ENCODE measurements around the gene CFAP210.

The CFAP210 gene

DNA sequence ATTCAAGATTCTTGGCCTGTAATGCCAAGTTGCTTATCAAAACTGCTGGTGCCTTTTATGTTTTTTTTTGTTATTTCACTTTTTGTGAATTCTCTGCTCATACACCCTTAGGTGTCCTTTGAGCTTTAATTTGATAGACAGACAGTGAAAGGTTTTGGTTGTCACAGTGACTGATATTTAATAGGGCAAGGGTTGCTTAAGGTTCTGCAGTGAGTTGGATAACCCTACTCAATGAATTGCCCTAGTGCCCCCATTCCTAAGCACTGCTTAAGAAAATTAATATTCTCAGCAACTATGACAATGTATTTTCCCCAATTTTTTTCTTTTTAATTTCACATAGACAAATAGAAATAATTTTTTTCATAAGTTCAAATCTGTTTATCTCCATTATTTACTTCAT, 94.6 kb downstream of the CFAP210 start:
- H3K4me1 ChIP-seq (ENCODE audit: control insufficient read depth, insufficient read depth, low read length), result no peaks in the 10 kb centered on the region
- H3K27ac ChIP-seq (ENCODE audit: extremely low read depth, low read depth, low read length), result no peak overlapping the region
- H3K36me3 ChIP-seq (ENCODE audit: control insufficient read depth in 2 of 2, insufficient read depth in 1 of 2, low read length in 2 of 2), result peaks cover 5 to 9% of the 10 kb centered on the region in 2 experiments; a peak in 2 of 3 replicates
- TF ChIP-seq SCRT1 (tag by site-specific recombination; IDR thresholded peaks at IDR 0.05; ENCODE audit: borderline replicate concordance) (no peak), ZBTB21 (tag by site-specific recombination; IDR thresholded peaks at IDR 0.05) (no peak), ZBTB6 (tag by site-specific recombination; IDR thresholded peaks at IDR 0.05) (no peak), ZNF830 (tag by site-specific recombination; IDR thresholded peaks at IDR 0.05; ENCODE audit: low read depth) (no peak), ZNF214 (tag by site-specific recombination; IDR thresholded peaks at IDR 0.05; ENCODE audit: borderline replicate concordance) (no peak), ZFHX2 (tag by site-specific recombination; conservative IDR thresholded peaks at IDR 0.05) (no peak), ZEB2 (tag by site-specific recombination; IDR thresholded peaks at IDR 0.05) (no peak), ZNF768 (tag by site-specific recombination; IDR thresholded peaks at IDR 0.05) (no peak), ZNF791 (tag by site-specific recombination; IDR thresholded peaks at IDR 0.05) (no peak), ZBTB10 (tag by site-specific recombination; IDR thresholded peaks at IDR 0.05) (no peak), ZNF354C (tag by site-specific recombination; IDR thresholded peaks at IDR 0.05; ENCODE audit: borderline replicate concordance, low read depth) (no peak)
- TF ChIP-seq, protein P1, sequence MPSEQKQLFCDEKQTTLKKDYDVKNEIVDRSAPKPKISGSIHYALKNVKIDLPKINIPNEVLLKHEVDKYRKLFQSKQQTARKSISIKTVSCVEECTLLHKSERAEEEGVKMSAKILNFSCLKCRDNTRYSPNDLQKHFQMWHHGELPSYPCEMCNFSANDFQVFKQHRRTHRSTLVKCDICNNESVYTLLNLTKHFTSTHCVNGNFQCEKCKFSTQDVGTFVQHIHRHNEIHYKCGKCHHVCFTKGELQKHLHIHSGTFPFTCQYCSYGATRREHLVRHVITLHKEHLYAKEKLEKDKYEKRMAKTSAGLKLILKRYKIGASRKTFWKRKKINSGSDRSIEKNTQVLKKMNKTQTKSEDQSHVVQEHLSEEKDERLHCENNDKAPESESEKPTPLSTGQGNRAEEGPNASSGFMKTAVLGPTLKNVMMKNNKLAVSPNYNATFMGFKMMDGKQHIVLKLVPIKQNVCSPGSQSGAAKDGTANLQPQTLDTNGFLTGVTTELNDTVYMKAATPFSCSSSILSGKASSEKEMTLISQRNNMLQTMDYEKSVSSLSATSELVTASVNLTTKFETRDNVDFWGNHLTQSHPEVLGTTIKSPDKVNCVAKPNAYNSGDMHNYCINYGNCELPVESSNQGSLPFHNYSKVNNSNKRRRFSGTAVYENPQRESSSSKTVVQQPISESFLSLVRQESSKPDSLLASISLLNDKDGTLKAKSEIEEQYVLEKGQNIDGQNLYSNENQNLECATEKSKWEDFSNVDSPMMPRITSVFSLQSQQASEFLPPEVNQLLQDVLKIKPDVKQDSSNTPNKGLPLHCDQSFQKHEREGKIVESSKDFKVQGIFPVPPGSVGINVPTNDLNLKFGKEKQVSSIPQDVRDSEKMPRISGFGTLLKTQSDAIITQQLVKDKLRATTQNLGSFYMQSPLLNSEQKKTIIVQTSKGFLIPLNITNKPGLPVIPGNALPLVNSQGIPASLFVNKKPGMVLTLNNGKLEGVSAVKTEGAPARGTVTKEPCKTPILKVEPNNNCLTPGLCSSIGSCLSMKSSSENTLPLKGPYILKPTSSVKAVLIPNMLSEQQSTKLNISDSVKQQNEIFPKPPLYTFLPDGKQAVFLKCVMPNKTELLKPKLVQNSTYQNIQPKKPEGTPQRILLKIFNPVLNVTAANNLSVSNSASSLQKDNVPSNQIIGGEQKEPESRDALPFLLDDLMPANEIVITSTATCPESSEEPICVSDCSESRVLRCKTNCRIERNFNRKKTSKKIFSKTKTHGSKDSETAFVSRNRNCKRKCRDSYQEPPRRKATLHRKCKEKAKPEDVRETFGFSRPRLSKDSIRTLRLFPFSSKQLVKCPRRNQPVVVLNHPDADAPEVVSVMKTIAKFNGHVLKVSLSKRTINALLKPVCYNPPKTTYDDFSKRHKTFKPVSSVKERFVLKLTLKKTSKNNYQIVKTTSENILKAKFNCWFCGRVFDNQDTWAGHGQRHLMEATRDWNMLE (tag by site-specific recombination; conservative IDR thresholded peaks at IDR 0.05; ENCODE audit: low read depth), result no peak
- H3K9me3 ChIP-seq (ENCODE audit: control insufficient read depth, insufficient read depth, low read depth, low read length), result no peaks in the 10 kb centered on the region
- ChIA-PET POLR2A (no interaction called here), CTCF (no interaction called here)
- H3K4me3 ChIP-seq (ENCODE audit: low read depth, low read length), result no peak overlapping the region

- H3K4me1 ChIP-seq (ENCODE audit: control insufficient read depth, insufficient read depth, low read length), result no peaks in the 10 kb centered on the region
- no peak overlapping the region for H3K4me3 ChIP-seq (ENCODE audit: low read depth, low read length)
- no peak overlapping the region for H3K27ac ChIP-seq (ENCODE audit: extremely low read depth, low read depth, low read length)
- CTCF ChIA-PET, result interaction anchor here (0.7 kb wide), 1 partner anchor 121 kb away, joined by 3 read pairs; no protein-coding TSS in a partner anchor
- POLR2A ChIA-PET, result no interaction called here
- H3K9me3 ChIP-seq (ENCODE audit: control insufficient read depth, insufficient read depth, low read depth, low read length), result no peaks in the 10 kb centered on the region
- peaks cover 0 to 3% of the 10 kb centered on the region in 2 experiments; a peak in 2 of 3 replicates for H3K36me3 ChIP-seq (ENCODE audit: control insufficient read depth in 2 of 2, insufficient read depth in 1 of 2, low read length in 2 of 2)
- TF ChIP-seq EGR2 (tag by site-specific recombination; IDR thresholded peaks at IDR 0.05; ENCODE audit: low read depth), result no peak
- no peak for TF ChIP-seq SETDB1 (IDR thresholded peaks at IDR 0.05; ENCODE audit: insufficient read length, low read length)
- TF ChIP-seq ZNF521 (tag by site-specific recombination; IDR thresholded peaks at IDR 0.05), result no peak
- TF ChIP-seq, protein P1 (tag by site-specific recombination; conservative IDR thresholded peaks at IDR 0.05; ENCODE audit: low read depth), result no peak
- TF ChIP-seq, protein P2, sequence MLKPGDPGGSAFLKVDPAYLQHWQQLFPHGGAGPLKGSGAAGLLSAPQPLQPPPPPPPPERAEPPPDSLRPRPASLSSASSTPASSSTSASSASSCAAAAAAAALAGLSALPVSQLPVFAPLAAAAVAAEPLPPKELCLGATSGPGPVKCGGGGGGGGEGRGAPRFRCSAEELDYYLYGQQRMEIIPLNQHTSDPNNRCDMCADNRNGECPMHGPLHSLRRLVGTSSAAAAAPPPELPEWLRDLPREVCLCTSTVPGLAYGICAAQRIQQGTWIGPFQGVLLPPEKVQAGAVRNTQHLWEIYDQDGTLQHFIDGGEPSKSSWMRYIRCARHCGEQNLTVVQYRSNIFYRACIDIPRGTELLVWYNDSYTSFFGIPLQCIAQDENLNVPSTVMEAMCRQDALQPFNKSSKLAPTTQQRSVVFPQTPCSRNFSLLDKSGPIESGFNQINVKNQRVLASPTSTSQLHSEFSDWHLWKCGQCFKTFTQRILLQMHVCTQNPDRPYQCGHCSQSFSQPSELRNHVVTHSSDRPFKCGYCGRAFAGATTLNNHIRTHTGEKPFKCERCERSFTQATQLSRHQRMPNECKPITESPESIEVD (tag by site-specific recombination; IDR thresholded peaks at IDR 0.05), result peak; percentile 34; the same call in 1 of the 2 replicates
- no peak for TF ChIP-seq ZNF560 (tag by site-specific recombination; IDR thresholded peaks at IDR 0.05; ENCODE audit: borderline replicate concordance)
- TF ChIP-seq ZBTB20 (tag by site-specific recombination; IDR thresholded peaks at IDR 0.05), result no peak
Measured at GRCh38 chr2:169598982-169599381, 95.2 kb downstream of the CFAP210 start.

All from HEK293 (cell line).